Astrocyte (in vitro differentiated cells and primary cell): ENCODE measurements around the gene TRAPPC3. TPM values are rescaled to one million over a fixed set of nuclear protein-coding genes. Genes with fewer than 3 reads are reported as not detected.

Experiments
- DNase-seq: peaks from one replicate; pipeline ENCODE4 v3.0.0-alpha.2; 2010; ENCODE audit warnings: low read depth
- FAIRE-seq: peaks from 2 replicates; lab custom pipeline; 2011; peaks lifted over from hg19 to GRCh38; lab: Jason Lieb, UNC
- H2AFZ ChIP-seq: 2 replicates; pipeline ENCODE4 v1.6.0; 2012; ENCODE audit warnings: low read depth, low read length, inconsistent platforms
- H3K27ac ChIP-seq: 2 replicates; pipeline ENCODE4 v1.5.1; 2011; ENCODE audit warnings: low read depth, low read length, inconsistent platforms
- H3K27me3 ChIP-seq: 2 replicates; pipeline ENCODE4 v1.6.0; 2011; ENCODE audit warnings: low read length, inconsistent platforms; ENCODE audit not compliant: insufficient read depth
- H3K36me3 ChIP-seq: 2 replicates; pipeline ENCODE4 v1.5.1; 2011; ENCODE audit warnings: low read length, inconsistent platforms; ENCODE audit not compliant: insufficient read depth
- H3K4me1 ChIP-seq: 2 replicates; pipeline ENCODE4 v1.5.1; 2011; ENCODE audit warnings: low read length, inconsistent platforms; ENCODE audit not compliant: insufficient read depth
- H3K4me2 ChIP-seq: 2 replicates; pipeline ENCODE4 v1.6.0; 2012; ENCODE audit warnings: low read length, inconsistent platforms
- H3K4me3 ChIP-seq: 2 replicates; pipeline ENCODE4 v1.5.1; 2011; ENCODE audit warnings: low read depth, mild to moderate bottlenecking, low read length, inconsistent platforms; ENCODE audit not compliant: insufficient read depth
- H3K79me2 ChIP-seq: 2 replicates; pipeline ENCODE4 v1.6.0; 2012; ENCODE audit warnings: mild to moderate bottlenecking, low read length, inconsistent platforms; ENCODE audit not compliant: insufficient read depth
- H3K9ac ChIP-seq: 2 replicates; pipeline ENCODE4 v1.6.0; 2012; ENCODE audit warnings: mild to moderate bottlenecking, low read length, inconsistent platforms
- H3K9me3 ChIP-seq: 2 replicates; pipeline ENCODE4 v1.5.1; 2012; ENCODE audit warnings: low read depth, mild to moderate bottlenecking, low read length, inconsistent platforms; ENCODE audit not compliant: insufficient read depth
- H4K20me1 ChIP-seq: 2 replicates; pipeline ENCODE4 v1.6.0; 2012; ENCODE audit warnings: low read length, inconsistent platforms; ENCODE audit not compliant: insufficient read depth
- H3K27ac Mint-ChIP-seq: one replicate; pipeline ENCODE4 v1.8.0; 2021; ENCODE audit warnings: mild to moderate bottlenecking, mixed read lengths; ENCODE audit not compliant: unreplicated experiment
- H3K27me3 Mint-ChIP-seq: one replicate; pipeline ENCODE4 v1.8.0; 2021; ENCODE audit warnings: low read depth, mixed read lengths; ENCODE audit not compliant: unreplicated experiment
- H3K36me3 Mint-ChIP-seq: one replicate; pipeline ENCODE4 v1.8.0; 2021; ENCODE audit warnings: low read depth, mixed read lengths; ENCODE audit not compliant: unreplicated experiment
- H3K4me1 Mint-ChIP-seq: one replicate; pipeline ENCODE4 v1.8.0; 2021; ENCODE audit warnings: low read depth, mixed read lengths; ENCODE audit not compliant: unreplicated experiment
- H3K4me3 Mint-ChIP-seq: one replicate; pipeline ENCODE4 v1.8.0; 2021; ENCODE audit warnings: mild to moderate bottlenecking, moderate library complexity, mixed read lengths; ENCODE audit not compliant: unreplicated experiment
- H3K9me3 Mint-ChIP-seq: one replicate; pipeline ENCODE4 v1.8.0; 2021; ENCODE audit warnings: mild to moderate bottlenecking, mixed read lengths; ENCODE audit not compliant: unreplicated experiment
- EZH2 ChIP-seq: IDR thresholded peaks from 2 replicates; pipeline ENCODE4 v1.6.1; 2012; ENCODE audit warnings: mild to moderate bottlenecking, low read length, inconsistent platforms; ENCODE audit not compliant: insufficient read depth
- total RNA-seq: library from RNA; stranded (reverse); gene quantifications from 2 replicates; pipeline ENCODE4 v1.2.1, GENCODE V29; 2021
- TF ChIP-seq, protein P1 (sequence below): IDR thresholded peaks from 2 replicates; pipeline ENCODE4 v1.5.1; 2011; ENCODE audit warnings: low read depth, mild to moderate bottlenecking, inconsistent platforms, low read length, moderate library complexity; ENCODE audit not compliant: insufficient read depth

Gene TRAPPC3
- total RNA-seq, 1 donor from 2014 or later: 87.1 TPM

DNA sequence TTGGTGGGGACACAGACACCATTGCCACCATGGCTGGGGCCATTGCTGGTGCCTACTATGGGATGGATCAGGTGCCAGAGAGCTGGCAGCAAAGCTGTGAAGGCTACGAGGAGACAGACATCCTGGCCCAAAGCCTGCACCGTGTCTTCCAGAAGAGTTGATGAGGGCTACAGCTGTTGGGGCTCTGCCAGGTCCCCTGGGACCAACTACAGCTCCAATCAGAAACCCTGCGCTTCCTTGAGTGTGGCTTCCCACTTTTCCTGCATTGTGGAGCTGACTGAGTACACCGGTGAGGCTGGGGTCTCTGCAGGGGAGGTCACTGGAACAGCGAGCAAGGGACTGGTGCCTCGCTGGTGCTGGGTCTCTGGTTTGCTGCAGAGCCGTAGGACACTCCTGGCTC, 56.1 kb downstream of the TRAPPC3 start:
- peaks cover 27% of the 10 kb centered on the region for H3K36me3 ChIP-seq
- H3K4me1 Mint-ChIP-seq: peaks cover 10% of the 10 kb centered on the region
- DNase-seq (no peak), FAIRE-seq (no peak)
- no peak overlapping the region for H3K4me2 ChIP-seq
- H3K4me3 Mint-ChIP-seq: no peak overlapping the region
- H3K27ac Mint-ChIP-seq: no peak overlapping the region
- no peak for TF ChIP-seq EZH2
- TF ChIP-seq, protein P1, sequence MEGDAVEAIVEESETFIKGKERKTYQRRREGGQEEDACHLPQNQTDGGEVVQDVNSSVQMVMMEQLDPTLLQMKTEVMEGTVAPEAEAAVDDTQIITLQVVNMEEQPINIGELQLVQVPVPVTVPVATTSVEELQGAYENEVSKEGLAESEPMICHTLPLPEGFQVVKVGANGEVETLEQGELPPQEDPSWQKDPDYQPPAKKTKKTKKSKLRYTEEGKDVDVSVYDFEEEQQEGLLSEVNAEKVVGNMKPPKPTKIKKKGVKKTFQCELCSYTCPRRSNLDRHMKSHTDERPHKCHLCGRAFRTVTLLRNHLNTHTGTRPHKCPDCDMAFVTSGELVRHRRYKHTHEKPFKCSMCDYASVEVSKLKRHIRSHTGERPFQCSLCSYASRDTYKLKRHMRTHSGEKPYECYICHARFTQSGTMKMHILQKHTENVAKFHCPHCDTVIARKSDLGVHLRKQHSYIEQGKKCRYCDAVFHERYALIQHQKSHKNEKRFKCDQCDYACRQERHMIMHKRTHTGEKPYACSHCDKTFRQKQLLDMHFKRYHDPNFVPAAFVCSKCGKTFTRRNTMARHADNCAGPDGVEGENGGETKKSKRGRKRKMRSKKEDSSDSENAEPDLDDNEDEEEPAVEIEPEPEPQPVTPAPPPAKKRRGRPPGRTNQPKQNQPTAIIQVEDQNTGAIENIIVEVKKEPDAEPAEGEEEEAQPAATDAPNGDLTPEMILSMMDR: no peak
- H4K20me1 ChIP-seq: peaks cover 36% of the 10 kb centered on the region
- peaks cover 44% of the 10 kb centered on the region for H3K79me2 ChIP-seq
- H3K27ac ChIP-seq: no peak overlapping the region
- H3K36me3 Mint-ChIP-seq: peaks cover 22% of the 10 kb centered on the region
- H3K9ac ChIP-seq: no peak overlapping the region
- no peaks in the 10 kb centered on the region for H3K9me3 Mint-ChIP-seq
- no peaks in the 10 kb centered on the region for H3K9me3 ChIP-seq
- no peaks in the 10 kb centered on the region for H3K27me3 Mint-ChIP-seq
- no peak overlapping the region for H2AFZ ChIP-seq
- H3K27me3 ChIP-seq: no peaks in the 10 kb centered on the region
- peaks cover 12% of the 10 kb centered on the region for H3K4me1 ChIP-seq
- no peak overlapping the region for H3K4me3 ChIP-seq

GRCh38 chr1:36092798-36093185, 56.5 kb downstream of the TRAPPC3 start:
- Histone ChIP-seq H3K79me2 (peaks cover 44% of the 10 kb centered on the region), H3K4me1 (peaks cover 13% of the 10 kb centered on the region), H3K27me3 (no peaks in the 10 kb centered on the region), H3K27ac (no peak overlapping the region), H3K9ac (no peak overlapping the region), H4K20me1 (peaks cover 36% of the 10 kb centered on the region), H3K36me3 (peaks cover 27% of the 10 kb centered on the region), H2AFZ (no peak overlapping the region), H3K4me2 (no peak overlapping the region), H3K4me3 (no peak overlapping the region), H3K9me3 (no peaks in the 10 kb centered on the region)
- Mint-ChIP-seq H3K9me3 (no peaks in the 10 kb centered on the region), H3K27ac (no peak overlapping the region), H3K36me3 (peaks cover 22% of the 10 kb centered on the region), H3K27me3 (no peaks in the 10 kb centered on the region), H3K4me1 (peaks cover 10% of the 10 kb centered on the region), H3K4me3 (no peak overlapping the region)
- no peak for DNase-seq
- no peak for TF ChIP-seq EZH2
- TF ChIP-seq, protein P1: no peak
- FAIRE-seq: no peak

DNA sequence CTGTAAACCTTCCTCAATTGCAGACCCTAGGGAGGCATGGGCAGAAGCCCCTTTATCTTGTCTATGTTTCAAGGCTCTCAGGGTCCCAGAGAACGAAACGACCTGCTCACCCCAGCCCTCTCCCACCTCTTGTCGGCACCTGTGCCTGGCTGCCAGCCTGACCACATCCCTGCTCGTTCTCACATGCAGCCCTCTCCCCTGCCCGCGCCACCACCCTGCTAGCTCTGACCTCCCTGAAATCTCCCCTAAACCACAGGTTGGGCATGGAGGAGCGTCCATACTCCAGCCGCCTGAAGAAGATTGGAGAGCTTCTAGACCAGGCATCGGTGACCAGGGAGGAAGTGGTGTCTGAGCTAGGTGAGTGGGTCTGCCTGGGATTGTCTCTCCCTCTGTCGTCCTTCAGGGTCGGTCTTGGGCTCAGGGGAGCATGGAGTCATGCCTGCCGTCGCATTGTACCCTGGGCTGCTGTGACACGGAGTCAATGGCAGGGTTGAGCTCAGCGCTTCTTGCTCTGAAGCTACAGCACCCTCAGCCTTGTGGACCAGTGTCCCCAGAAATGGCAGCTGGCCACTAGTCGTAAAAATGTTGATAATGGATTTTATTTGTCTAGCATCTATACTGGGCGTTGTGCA, 57.0 kb downstream of the TRAPPC3 start:
- peaks cover 27% of the 10 kb centered on the region for H3K36me3 ChIP-seq
- TF ChIP-seq, protein P1: no peak
- no peak for TF ChIP-seq EZH2
- no peak overlapping the region for H3K27ac ChIP-seq
- no peak overlapping the region for H3K4me3 Mint-ChIP-seq
- no peak overlapping the region for H3K4me2 ChIP-seq
- H3K27me3 Mint-ChIP-seq: no peaks in the 10 kb centered on the region
- H3K9me3 Mint-ChIP-seq: no peaks in the 10 kb centered on the region
- no peak for FAIRE-seq
- peaks cover 13% of the 10 kb centered on the region for H3K4me1 ChIP-seq
- DNase-seq: no peak
- H3K4me1 Mint-ChIP-seq: peaks cover 10% of the 10 kb centered on the region
- no peak overlapping the region for H3K4me3 ChIP-seq
- H3K27me3 ChIP-seq: no peaks in the 10 kb centered on the region
- H3K27ac Mint-ChIP-seq: no peak overlapping the region
- H2AFZ ChIP-seq: no peak overlapping the region
- peaks cover 44% of the 10 kb centered on the region for H3K79me2 ChIP-seq
- peaks cover 36% of the 10 kb centered on the region for H4K20me1 ChIP-seq
- H3K9ac ChIP-seq: no peak overlapping the region
- H3K36me3 Mint-ChIP-seq: peaks cover 22% of the 10 kb centered on the region
- H3K9me3 ChIP-seq: no peaks in the 10 kb centered on the region
